Measurements from ENCODE around the gene CLBA1. TPM values are rescaled to one million over a fixed set of nuclear protein-coding genes. Genes with fewer than 3 reads are reported as not detected.

CLBA1 gene
- total RNA-seq, 1 donor from 2014 or later, result 4.5 TPM

- no peak for DNase-seq (ENCODE audit: low read depth)
- H3K4me3 ChIP-seq (ENCODE audit: low read depth, low read length), result no peak overlapping the region
- TF ChIP-seq CTCF (conservative IDR thresholded peaks at IDR 0.05; ENCODE audit: low read depth, low read length), result no peak
These were observed 29.7 kb downstream of the CLBA1 start for GRCh38 chr14:105015242-105015641.

DNA sequence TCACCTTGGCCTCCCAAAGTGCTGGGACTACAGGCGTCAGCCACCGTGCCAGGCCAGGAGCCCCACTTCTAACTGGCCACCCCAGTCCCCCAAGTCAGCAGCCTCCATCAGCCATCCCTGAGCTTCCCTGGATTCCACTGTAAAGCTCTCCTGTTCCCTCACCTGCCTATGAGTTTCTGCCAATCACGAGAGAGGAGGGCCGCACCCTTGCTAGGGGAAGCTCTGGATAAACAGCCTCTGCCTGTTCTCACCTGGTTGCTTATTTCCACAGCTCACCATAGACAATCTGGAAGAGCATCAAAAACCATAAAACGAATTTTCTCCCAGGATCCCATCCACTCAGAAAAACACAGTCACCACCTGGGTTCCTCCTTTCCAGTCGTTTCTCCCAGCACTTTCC lies 30.3 kb downstream of the CLBA1 start:
- H3K4me3 ChIP-seq (ENCODE audit: low read depth, low read length), result no peak overlapping the region
- DNase-seq (ENCODE audit: low read depth), result no peak
- no peak for TF ChIP-seq CTCF (conservative IDR thresholded peaks at IDR 0.05; ENCODE audit: low read depth, low read length)

DNA sequence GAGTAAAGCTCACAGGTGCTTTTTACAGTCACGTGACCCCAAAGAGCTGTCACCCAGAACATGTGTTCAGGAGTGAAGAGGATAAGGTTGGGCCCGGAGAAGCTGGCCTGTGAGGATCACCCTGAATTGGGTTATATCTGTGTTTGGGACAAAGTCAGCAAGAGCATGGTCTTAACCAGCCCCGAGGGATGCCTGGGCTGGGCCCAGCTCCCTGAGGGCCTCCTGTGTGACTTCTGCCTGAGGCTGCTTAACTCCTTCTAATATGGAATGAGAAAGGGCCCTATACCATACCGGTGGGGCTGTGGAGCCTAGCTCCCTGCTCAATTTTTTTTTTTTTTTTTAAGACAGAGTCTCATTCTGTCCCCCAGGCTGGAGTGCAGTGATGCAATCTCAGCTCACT lies 32.8 kb downstream of the CLBA1 start:
- TF ChIP-seq CTCF (conservative IDR thresholded peaks at IDR 0.05; ENCODE audit: low read depth, low read length), result no peak
- DNase-seq (ENCODE audit: low read depth), result no peak
- no peak overlapping the region for H3K4me3 ChIP-seq (ENCODE audit: low read depth, low read length)

GRCh38 chr14:105019861-105020814 lies 34.5 kb downstream of the CLBA1 start:
- no peak for DNase-seq (ENCODE audit: low read depth)
- peak overlapping the region; percentile 76 for H3K4me3 ChIP-seq (ENCODE audit: low read depth, low read length)
- TF ChIP-seq CTCF (conservative IDR thresholded peaks at IDR 0.05; ENCODE audit: low read depth, low read length), result no peak

GRCh38 chr14:105020815-105021655 lies 35.4 kb downstream of the CLBA1 start, which contains the start of gene CDCA4:
Gene CDCA4, minus strand, starts transcription at chr14:105021083. Its CDS starts 9,154 bp downstream, at chr14:105011929.
- TF ChIP-seq CTCF (conservative IDR thresholded peaks at IDR 0.05; ENCODE audit: low read depth, low read length), result no peak
- DNase-seq (ENCODE audit: low read depth), result no peak
- peak within 1 kb of the TSS; percentile 93 for H3K4me3 ChIP-seq (ENCODE audit: low read depth, low read length)

- TF ChIP-seq CTCF (conservative IDR thresholded peaks at IDR 0.05; ENCODE audit: low read depth, low read length), result peak; percentile 22
- peak overlapping the region; percentile 93 for H3K4me3 ChIP-seq (ENCODE audit: low read depth, low read length)
- DNase-seq (ENCODE audit: low read depth), result no peak
These were observed 36.2 kb downstream of the CLBA1 start for GRCh38 chr14:105021656-105022275.

Measured in epithelial cell of proximal tubule (primary cell).